ENCODE results near the gene MSX2. TPM values are rescaled to one million over a fixed set of nuclear protein-coding genes. Genes with fewer than 3 reads are reported as not detected.
A peak's percentile ranks its signal among the peaks of the same experiment; 100 is the strongest.

The MSX2 gene
- total and polyA plus RNA-seq, 9 of the 15 experiments (the other 6 are each of a cell fraction or from before 2014, with no cell fraction given), result not detected

GRCh38 chr5:174735498-174736330 lies 11.3 kb downstream of the MSX2 start:
- BruUV-seq (replicated peaks), result no TSS peak
- ChIA-PET CTCF (ENCODE audit: low intra/inter-chr PET ratio) (interaction anchor here (1.3 kb wide), 1 partner anchor 316 kb away, joined by 6 read pairs; no protein-coding TSS in a partner anchor), POLR2A (no interaction called here)
- FAIRE-seq (no peak), DNase-seq (ENCODE audit: extremely low read depth in 1 of 4, low spot score in 3 of 4) (peak in 3 of 4 experiments; percentile 17 to 40 (median 27)), ATAC-seq (peak; percentile 72)
- H4K20me1 ChIP-seq (replicated peaks; ENCODE audit: control insufficient read depth, insufficient read depth, low read length), result no peaks in the 10 kb centered on the region
- no peak overlapping the region for H3K9ac ChIP-seq (ENCODE audit: insufficient read depth in 1 of 2, low read depth in 2 of 2, low read length in 2 of 2)
- H3K4me1 ChIP-seq (replicated peaks in 1 of 2; ENCODE audit: control insufficient read depth in 2 of 2, insufficient read depth in 2 of 2, low read length in 2 of 2), result peaks cover 0 to 7% of the 10 kb centered on the region in 2 experiments; a peak in 2 of 5 replicates
- H3K79me2 ChIP-seq (ENCODE audit: control insufficient read depth, insufficient read depth, low read length), result no peaks in the 10 kb centered on the region
- H3K27ac ChIP-seq (ENCODE audit: extremely low read depth, low read depth, low read length), result no peak overlapping the region
- no peak overlapping the region for H2AFZ ChIP-seq (ENCODE audit: low read depth, low read length)
- in situ Hi-C loops (cut with MboI), result no loop called here
- H3K27me3 ChIP-seq (ENCODE audit: control insufficient read depth in 2 of 2, insufficient read depth in 2 of 2, low read length in 2 of 2), result peaks cover 23 to 50% of the 10 kb centered on the region in 2 experiments; a peak in 4 of 5 replicates
- no peaks in the 10 kb centered on the region for H3K9me3 ChIP-seq (replicated peaks; ENCODE audit: control insufficient read depth, insufficient read depth, low read depth, low read length)
- no peak overlapping the region for H3K4me3 ChIP-seq
- H3K36me3 ChIP-seq (ENCODE audit: control insufficient read depth, insufficient read depth, low read length), result no peaks in the 10 kb centered on the region
- H3K9me1 ChIP-seq (ENCODE audit: control insufficient read depth, insufficient read depth, low read length), result no peaks in the 10 kb centered on the region
- intact Hi-C loops (cut with micrococcal nuclease), result loop anchor here (1.0 kb wide), 1 partner anchor 316 kb away; no protein-coding TSS in a partner anchor
- no peak overlapping the region for H3K4me2 ChIP-seq (ENCODE audit: insufficient read depth, low read length)
- WGBS (ENCODE audit: insufficient coverage, low coverage, missing lambda C conversion rate), result 15% methylated on average over 36 of the region's 54 CpGs
- TF ChIP-seq SMC3 (conservative IDR thresholded peaks at IDR 0.05; ENCODE audit: insufficient read depth, low read depth, low read length) (0 out of 2 replicates have a peak, but pooled peaks have one; percentile 28), POLR2G (IDR thresholded peaks at IDR 0.05; ENCODE audit: low read depth, low read length) (no peak), ARID4B (CRISPR knock-in tag; IDR thresholded peaks at IDR 0.05) (no peak), ZNF778 (CRISPR knock-in tag; IDR thresholded peaks at IDR 0.05) (no peak), ZNF280A (IDR thresholded peaks at IDR 0.05; ENCODE audit: low read depth, partially characterized antibody) (no peak), CHD2 (IDR thresholded peaks at IDR 0.05; ENCODE audit: low read depth, low read length) (no peak), SNRNP70 (optimal IDR thresholded peaks at IDR 0.05; ENCODE audit: low read depth, low read length) (no peak), CXXC5 (CRISPR knock-in tag; IDR thresholded peaks at IDR 0.05) (no peak), NR2C1 (IDR thresholded peaks at IDR 0.05) (no peak), NR2C1 (tag; IDR thresholded peaks at IDR 0.05) (no peak), RAD21 (CRISPR knock-in tag; conservative IDR thresholded peaks at IDR 0.05 in 1 of 2, IDR thresholded peaks at IDR 0.05 in 1 of 2) (peak; percentile 42 to 62), ZNF121 (CRISPR knock-in tag; conservative IDR thresholded peaks at IDR 0.05) (no peak)
- TF ChIP-seq, protein P1, sequence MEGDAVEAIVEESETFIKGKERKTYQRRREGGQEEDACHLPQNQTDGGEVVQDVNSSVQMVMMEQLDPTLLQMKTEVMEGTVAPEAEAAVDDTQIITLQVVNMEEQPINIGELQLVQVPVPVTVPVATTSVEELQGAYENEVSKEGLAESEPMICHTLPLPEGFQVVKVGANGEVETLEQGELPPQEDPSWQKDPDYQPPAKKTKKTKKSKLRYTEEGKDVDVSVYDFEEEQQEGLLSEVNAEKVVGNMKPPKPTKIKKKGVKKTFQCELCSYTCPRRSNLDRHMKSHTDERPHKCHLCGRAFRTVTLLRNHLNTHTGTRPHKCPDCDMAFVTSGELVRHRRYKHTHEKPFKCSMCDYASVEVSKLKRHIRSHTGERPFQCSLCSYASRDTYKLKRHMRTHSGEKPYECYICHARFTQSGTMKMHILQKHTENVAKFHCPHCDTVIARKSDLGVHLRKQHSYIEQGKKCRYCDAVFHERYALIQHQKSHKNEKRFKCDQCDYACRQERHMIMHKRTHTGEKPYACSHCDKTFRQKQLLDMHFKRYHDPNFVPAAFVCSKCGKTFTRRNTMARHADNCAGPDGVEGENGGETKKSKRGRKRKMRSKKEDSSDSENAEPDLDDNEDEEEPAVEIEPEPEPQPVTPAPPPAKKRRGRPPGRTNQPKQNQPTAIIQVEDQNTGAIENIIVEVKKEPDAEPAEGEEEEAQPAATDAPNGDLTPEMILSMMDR (IDR thresholded peaks at IDR 0.05 in 2 of 3, conservative IDR thresholded peaks at IDR 0.05 in 1 of 3; ENCODE audit: insufficient read depth in 2 of 3, low read depth in 1 of 3, low read length in 3 of 3), result peak; percentile 54 to 60 (median 55)
